ENCODE data around the gene CNEP1R1. TPM values are rescaled to one million over a fixed set of nuclear protein-coding genes. Genes with fewer than 3 reads are reported as not detected.

Gene CNEP1R1
- total and polyA plus RNA-seq, 7 experiments from 2014 or later, result 11.2 to 41.0 (median 28.1) TPM

GRCh38 chr16:49992825-49993224, 32.2 kb upstream of the CNEP1R1 start:
- Mint-ChIP-seq H3K27ac (no peak overlapping the region), H3K27me3 (peaks cover 0 to 12% (median 4%) of the 10 kb centered on the region in 5 donors), H3K36me3 (no peaks in the 10 kb centered on the region), H3K9me3 (no peaks in the 10 kb centered on the region), H3K4me3 (no peak overlapping the region), H3K4me1 (peaks cover 0 to 16% (median 0%) of the 10 kb centered on the region in 7 donors)
- ChIA-PET CTCF (no interaction called here), POLR2A (no interaction called here)
- Histone ChIP-seq H3K27me3 (ENCODE audit: control insufficient read depth in 2 of 2, insufficient read depth in 2 of 2, low read length in 2 of 2) (no peaks in the 10 kb centered on the region), H3K4me3 (ENCODE audit: low read length) (no peak overlapping the region), H3K4me1 (ENCODE audit: control insufficient read depth in 2 of 2, insufficient read depth in 2 of 2, low read length in 2 of 2) (no peaks in the 10 kb centered on the region), H3K27ac (ENCODE audit: low read depth, low read length) (no peak overlapping the region), H3K36me3 (ENCODE audit: control insufficient read depth in 2 of 3, insufficient read depth in 3 of 3, low read length in 3 of 3) (no peaks in the 10 kb centered on the region), H3K9me3 (ENCODE audit: control insufficient read depth in 2 of 3, low read length in 3 of 3) (no peaks in the 10 kb centered on the region)
- ATAC-seq (no peak), DNase-seq (no peak)
- intact Hi-C loops (cut with micrococcal nuclease), result no loop called here

DNA sequence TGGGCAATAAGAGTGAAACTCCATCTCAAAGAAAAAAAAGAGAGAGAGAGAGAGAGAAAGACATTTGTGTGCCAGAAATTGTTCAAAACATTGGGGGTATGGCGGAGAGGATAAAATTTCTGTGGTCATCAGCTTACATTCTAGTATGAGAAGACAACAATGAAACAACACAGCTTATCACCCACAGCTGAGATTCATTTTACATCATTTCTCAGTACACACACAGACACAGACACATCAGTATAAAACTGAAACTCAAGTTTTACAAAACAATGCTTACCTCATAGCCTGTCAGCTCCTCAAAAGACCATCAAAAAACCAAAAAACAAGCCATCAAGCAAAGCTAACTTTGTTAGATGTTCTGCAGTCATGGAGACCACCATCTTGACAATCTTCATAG, 31.4 kb upstream of the CNEP1R1 start:
- no peak for ATAC-seq
- Mint-ChIP-seq H3K4me1 (peaks cover 0 to 9% (median 0%) of the 10 kb centered on the region in 7 donors), H3K27ac (no peak overlapping the region), H3K4me3 (no peak overlapping the region), H3K27me3 (peaks cover 0 to 12% (median 4%) of the 10 kb centered on the region in 5 donors), H3K36me3 (no peaks in the 10 kb centered on the region), H3K9me3 (no peaks in the 10 kb centered on the region)
- DNase-seq, result no peak
- Histone ChIP-seq H3K27me3 (ENCODE audit: control insufficient read depth in 2 of 2, insufficient read depth in 2 of 2, low read length in 2 of 2) (no peaks in the 10 kb centered on the region), H3K27ac (ENCODE audit: low read depth, low read length) (no peak overlapping the region), H3K9me3 (ENCODE audit: control insufficient read depth in 2 of 3, low read length in 3 of 3) (no peaks in the 10 kb centered on the region), H3K36me3 (ENCODE audit: control insufficient read depth in 2 of 3, insufficient read depth in 3 of 3, low read length in 3 of 3) (no peaks in the 10 kb centered on the region), H3K4me3 (ENCODE audit: low read length) (no peak overlapping the region), H3K4me1 (ENCODE audit: control insufficient read depth in 2 of 2, insufficient read depth in 2 of 2, low read length in 2 of 2) (no peaks in the 10 kb centered on the region)
- intact Hi-C loops (cut with micrococcal nuclease), result no loop called here
- POLR2A ChIA-PET, result no interaction called here
- CTCF ChIA-PET, result no interaction called here

DNA sequence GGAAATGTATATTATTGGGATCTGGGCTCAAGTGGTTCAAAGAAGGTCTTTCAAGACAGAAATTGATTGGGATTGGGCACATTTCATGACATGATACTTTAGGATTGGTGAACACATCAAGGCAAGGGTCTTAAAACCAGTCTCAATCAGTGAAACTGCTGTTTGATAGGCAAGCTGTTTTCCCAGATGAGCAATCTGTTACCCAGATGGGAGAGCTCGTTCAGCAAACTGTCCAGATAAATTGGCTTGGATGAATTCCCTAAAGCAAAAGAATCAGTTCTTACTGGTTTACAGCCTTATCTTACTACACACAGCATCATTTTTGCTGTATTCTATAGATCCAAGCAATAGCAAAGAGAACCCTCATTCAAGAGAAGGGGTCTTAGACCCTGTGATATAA, 31.0 kb upstream of the CNEP1R1 start:
- H3K9me3 ChIP-seq (ENCODE audit: control insufficient read depth in 2 of 3, low read length in 3 of 3), result no peaks in the 10 kb centered on the region
- CTCF ChIA-PET, result no interaction called here

DNA sequence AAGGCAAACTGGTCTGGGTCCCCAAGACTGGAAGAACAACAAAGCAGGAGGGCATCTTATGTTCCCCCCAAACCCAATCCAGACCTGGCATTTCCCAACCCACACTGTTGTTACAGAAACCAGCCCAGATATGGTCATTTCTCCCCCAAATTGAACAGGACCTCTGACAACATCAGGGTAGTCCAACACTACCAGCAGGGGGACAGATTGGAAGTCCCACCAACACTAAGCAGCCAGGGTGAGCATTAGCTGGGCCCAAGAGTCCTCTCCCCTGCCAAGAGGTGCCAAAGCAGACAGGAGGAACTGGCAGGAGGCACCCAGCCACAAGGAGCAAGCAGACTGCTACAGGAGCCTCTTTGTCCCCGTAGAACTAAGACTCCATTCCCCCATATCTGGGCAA, 29.3 kb upstream of the CNEP1R1 start:
- Mint-ChIP-seq H3K27me3 (peaks cover 0 to 15% (median 5%) of the 10 kb centered on the region in 5 donors), H3K4me3 (no peak overlapping the region), H3K9me3 (no peaks in the 10 kb centered on the region), H3K36me3 (no peaks in the 10 kb centered on the region), H3K27ac (no peak overlapping the region), H3K4me1 (peaks cover 0 to 7% (median 0%) of the 10 kb centered on the region in 7 donors)
- POLR2A ChIA-PET, result no interaction called here
- ATAC-seq, result no peak
- no peak for DNase-seq
- no peaks in the 10 kb centered on the region for H3K4me1 ChIP-seq (ENCODE audit: control insufficient read depth in 2 of 2, insufficient read depth in 2 of 2, low read length in 2 of 2)
- no peak overlapping the region for H3K27ac ChIP-seq (ENCODE audit: low read depth, low read length)
- intact Hi-C loops (cut with micrococcal nuclease), result no loop called here
- H3K9me3 ChIP-seq (ENCODE audit: control insufficient read depth in 2 of 3, low read length in 3 of 3), result no peaks in the 10 kb centered on the region
- H3K36me3 ChIP-seq (ENCODE audit: control insufficient read depth in 2 of 3, insufficient read depth in 3 of 3, low read length in 3 of 3), result no peaks in the 10 kb centered on the region
- no peak overlapping the region for H3K4me3 ChIP-seq (ENCODE audit: low read length)
- H3K27me3 ChIP-seq (ENCODE audit: control insufficient read depth in 2 of 2, insufficient read depth in 2 of 2, low read length in 2 of 2), result no peaks in the 10 kb centered on the region
- CTCF ChIA-PET, result no interaction called here

More for the DNA sequence above, 31.0 kb upstream of the CNEP1R1 start:
- Histone ChIP-seq H3K36me3 (ENCODE audit: control insufficient read depth in 2 of 3, insufficient read depth in 3 of 3, low read length in 3 of 3) (no peaks in the 10 kb centered on the region), H3K27me3 (ENCODE audit: control insufficient read depth in 2 of 2, insufficient read depth in 2 of 2, low read length in 2 of 2) (no peaks in the 10 kb centered on the region), H3K27ac (ENCODE audit: low read depth, low read length) (no peak overlapping the region), H3K4me1 (ENCODE audit: control insufficient read depth in 2 of 2, insufficient read depth in 2 of 2, low read length in 2 of 2) (no peaks in the 10 kb centered on the region), H3K4me3 (ENCODE audit: low read length) (no peak overlapping the region)
- POLR2A ChIA-PET, result no interaction called here
- intact Hi-C loops (cut with micrococcal nuclease), result no loop called here
- Mint-ChIP-seq H3K27me3 (peaks cover 0 to 12% (median 2%) of the 10 kb centered on the region in 5 donors), H3K4me1 (peaks cover 0 to 7% (median 0%) of the 10 kb centered on the region in 7 donors), H3K4me3 (no peak overlapping the region), H3K9me3 (no peaks in the 10 kb centered on the region), H3K36me3 (no peaks in the 10 kb centered on the region), H3K27ac (no peak overlapping the region)
- ATAC-seq (no peak), DNase-seq (no peak)

GRCh38 chr16:49997721-49998251, 27.2 kb upstream of the CNEP1R1 start:
- peaks cover 0 to 3% of the 10 kb centered on the region in 2 donors for H3K27me3 ChIP-seq (ENCODE audit: control insufficient read depth in 2 of 2, insufficient read depth in 2 of 2, low read length in 2 of 2)
- H3K27me3 Mint-ChIP-seq, result peaks cover 4 to 25% (median 14%) of the 10 kb centered on the region in 5 donors
- intact Hi-C loops (cut with micrococcal nuclease), result no loop called here
- DNase-seq (no peak), ATAC-seq (no peak)
- ChIA-PET CTCF (interaction anchor here (0.6 kb wide), 1 partner anchor 14 kb away, joined by 3 read pairs; no protein-coding TSS in a partner anchor), POLR2A (no interaction called here)
- peaks cover 0 to 7% (median 0%) of the 10 kb centered on the region in 7 donors for H3K4me1 Mint-ChIP-seq
- H3K4me3 ChIP-seq (ENCODE audit: low read length), result no peak overlapping the region
- no peak overlapping the region for H3K27ac ChIP-seq (ENCODE audit: low read depth, low read length)
- H3K36me3 Mint-ChIP-seq, result no peaks in the 10 kb centered on the region
- no peak overlapping the region for H3K4me3 Mint-ChIP-seq
- H3K9me3 Mint-ChIP-seq, result peaks cover 0 to 8% (median 0%) of the 10 kb centered on the region in 11 donors
- no peak overlapping the region for H3K27ac Mint-ChIP-seq
- no peaks in the 10 kb centered on the region for H3K36me3 ChIP-seq (ENCODE audit: control insufficient read depth in 2 of 3, insufficient read depth in 3 of 3, low read length in 3 of 3)
- no peaks in the 10 kb centered on the region for H3K9me3 ChIP-seq (ENCODE audit: control insufficient read depth in 2 of 3, low read length in 3 of 3)
- H3K4me1 ChIP-seq (ENCODE audit: control insufficient read depth in 2 of 2, insufficient read depth in 2 of 2, low read length in 2 of 2), result no peaks in the 10 kb centered on the region

GRCh38 chr16:49998991-49999390, 26.0 kb upstream of the CNEP1R1 start:
- Mint-ChIP-seq H3K27me3 (peaks cover 7 to 32% (median 16%) of the 10 kb centered on the region in 5 donors), H3K36me3 (no peaks in the 10 kb centered on the region), H3K9me3 (peaks cover 0 to 18% (median under 1%) of the 10 kb centered on the region in 11 donors), H3K4me1 (peaks cover 0 to 3% (median 0%) of the 10 kb centered on the region in 7 donors), H3K27ac (no peak overlapping the region), H3K4me3 (no peak overlapping the region)
- H3K4me1 ChIP-seq (ENCODE audit: control insufficient read depth in 2 of 2, insufficient read depth in 2 of 2, low read length in 2 of 2), result no peaks in the 10 kb centered on the region
- DNase-seq, result no peak
- H3K9me3 ChIP-seq (ENCODE audit: control insufficient read depth in 2 of 3, low read length in 3 of 3), result no peaks in the 10 kb centered on the region
- no peak overlapping the region for H3K27ac ChIP-seq (ENCODE audit: low read depth, low read length)
- intact Hi-C loops (cut with micrococcal nuclease), result no loop called here
- CTCF ChIA-PET, result no interaction called here
- peaks cover 0 to 3% of the 10 kb centered on the region in 2 donors for H3K27me3 ChIP-seq (ENCODE audit: control insufficient read depth in 2 of 2, insufficient read depth in 2 of 2, low read length in 2 of 2)
- H3K36me3 ChIP-seq (ENCODE audit: control insufficient read depth in 2 of 3, insufficient read depth in 3 of 3, low read length in 3 of 3), result no peaks in the 10 kb centered on the region
- no peak overlapping the region for H3K4me3 ChIP-seq (ENCODE audit: low read length)
- ATAC-seq, result no peak
- POLR2A ChIA-PET, result no interaction called here

- Mint-ChIP-seq H3K4me3 (no peak overlapping the region), H3K36me3 (no peaks in the 10 kb centered on the region), H3K9me3 (peaks cover 0 to 23% (median 2%) of the 10 kb centered on the region in 11 donors), H3K27me3 (peaks cover 12 to 32% (median 24%) of the 10 kb centered on the region in 5 donors), H3K27ac (no peak overlapping the region), H3K4me1 (peaks cover 0 to 3% (median 0%) of the 10 kb centered on the region in 7 donors)
- H3K27me3 ChIP-seq (ENCODE audit: control insufficient read depth in 2 of 2, insufficient read depth in 2 of 2, low read length in 2 of 2), result peaks cover 0 to 3% of the 10 kb centered on the region in 2 donors
- H3K4me1 ChIP-seq (ENCODE audit: control insufficient read depth in 2 of 2, insufficient read depth in 2 of 2, low read length in 2 of 2), result no peaks in the 10 kb centered on the region
- ChIA-PET POLR2A (no interaction called here), CTCF (no interaction called here)
- DNase-seq, result no peak
- no peak overlapping the region for H3K27ac ChIP-seq (ENCODE audit: low read depth, low read length)
- intact Hi-C loops (cut with micrococcal nuclease), result no loop called here
- no peaks in the 10 kb centered on the region for H3K9me3 ChIP-seq (ENCODE audit: control insufficient read depth in 2 of 3, low read length in 3 of 3)
- ATAC-seq, result no peak
- H3K36me3 ChIP-seq (ENCODE audit: control insufficient read depth in 2 of 3, insufficient read depth in 3 of 3, low read length in 3 of 3), result no peaks in the 10 kb centered on the region
- H3K4me3 ChIP-seq (ENCODE audit: low read length), result no peak overlapping the region
These were observed 23.9 kb upstream of the CNEP1R1 start for GRCh38 chr16:50001144-50001543.

All from naive thymus-derived CD4-positive, alpha-beta T cell (primary cell).